Neural cell (in vitro differentiated cells): ENCODE measurements around the gene LIMS2. TPM values are rescaled to one million over a fixed set of nuclear protein-coding genes. Genes with fewer than 3 reads are reported as not detected.

Source experiments
- H2AFZ ChIP-seq: fragments of 200-600, 300-800 bp; sonication (generic), shearing (Covaris generic); 2 replicates; pipeline ENCODE4 v1.6.0; 2014; ENCODE audit warnings: low read depth, mild to moderate bottlenecking, antibody characterized with exemption, low read length, moderate library complexity
- H3F3A ChIP-seq: fragments of 200-600 bp; shearing (Covaris generic); 2 replicates; pipeline ENCODE4 v1.6.1; 2016; ENCODE audit warnings: mild to moderate bottlenecking, moderate library complexity, mixed read lengths, antibody characterized with exemption, low read length; ENCODE audit not compliant: insufficient read depth, poor library complexity, severe bottlenecking
- H3K27ac ChIP-seq: fragments of 200-600, 300-800 bp; sonication (generic), shearing (Covaris generic); 2 replicates; pipeline ENCODE4 v1.5.1; 2014; ENCODE audit warnings: mild to moderate bottlenecking, low read length, moderate library complexity
- H3K27me3 ChIP-seq: fragments of 300-800, 200-600 bp; sonication (generic), shearing (Covaris generic); 2 replicates; pipeline ENCODE4 v1.6.0; 2014; ENCODE audit warnings: mild to moderate bottlenecking, low read depth, low read length, moderate library complexity; ENCODE audit not compliant: insufficient read depth
- H3K36me3 ChIP-seq: fragments of 300-800, 200-600 bp; sonication (generic), shearing (Covaris generic); 2 replicates; pipeline ENCODE4 v1.5.1; 2014; ENCODE audit warnings: mild to moderate bottlenecking, antibody characterized with exemption, low read length, moderate library complexity; ENCODE audit not compliant: insufficient read depth
- H3K4me2 ChIP-seq: fragments of 300-800, 200-600 bp; sonication (generic), shearing (Covaris generic); 2 replicates; pipeline ENCODE4 v1.6.0; 2014; ENCODE audit warnings: mild to moderate bottlenecking, low read length
- H3K4me3 ChIP-seq: fragments of 300-800, 200-600 bp; sonication (generic), shearing (Covaris generic); 2 replicates; pipeline ENCODE4 v1.5.1; 2014; ENCODE audit warnings: mild to moderate bottlenecking, low read length, moderate library complexity
- H3K79me2 ChIP-seq: fragments of 200-600 bp; shearing (Covaris generic); replicated peaks from 2 replicates; pipeline ENCODE4 v1.6.0; 2014; ENCODE audit warnings: mild to moderate bottlenecking, low read length, moderate library complexity; ENCODE audit not compliant: insufficient read depth
- H3K9ac ChIP-seq: fragments of 300-800, 200-600 bp; sonication (generic), shearing (Covaris generic); 2 replicates; pipeline ENCODE4 v1.6.1; 2016; ENCODE audit warnings: mild to moderate bottlenecking, low read length, mixed read lengths
- H3K9me2 ChIP-seq: fragments of 200-600 bp; shearing (Covaris generic); 2 replicates; pipeline ENCODE4 v1.6.1; 2016; ENCODE audit warnings: mild to moderate bottlenecking, low read length, mixed read lengths; ENCODE audit not compliant: insufficient read depth
- H3K9me3 ChIP-seq: fragments of 200-600, 300-800 bp; sonication (generic), shearing (Covaris generic); 2 replicates; pipeline ENCODE4 v1.6.1; 2016; ENCODE audit warnings: mild to moderate bottlenecking, mixed run types, low read length, moderate library complexity, mixed read lengths
- H4K20me1 ChIP-seq: fragments of 200-600 bp; shearing (Covaris generic); 2 replicates; pipeline ENCODE4 v1.6.1; 2016; ENCODE audit warnings: mild to moderate bottlenecking, mixed run types; ENCODE audit not compliant: insufficient read depth
- CTCF ChIP-seq: fragments of 450-650 bp; IDR thresholded peaks from 2 replicates; pipeline ENCODE4 v1.5.1; 2014; ENCODE audit warnings: antibody characterized with exemption, mild to moderate bottlenecking, moderate library complexity; ENCODE audit not compliant: poor library complexity, severe bottlenecking
- EP300 ChIP-seq: fragments of 450-650 bp; conservative IDR thresholded peaks from 2 replicates; pipeline ENCODE4 v1.6.1; 2014; ENCODE audit warnings: antibody characterized with exemption, mild to moderate bottlenecking, moderate library complexity; ENCODE audit not compliant: poor library complexity, severe bottlenecking
- EZH2 ChIP-seq: fragments of 200-600, 300-800 bp; shearing (Covaris generic), sonication (generic); IDR thresholded peaks from 2 replicates; pipeline ENCODE4 v1.6.1; 2014; ENCODE audit warnings: antibody characterized with exemption, low read length, borderline replicate concordance, mild to moderate bottlenecking; ENCODE audit not compliant: insufficient read depth, poor library complexity, severe bottlenecking
- MXI1 ChIP-seq: fragments of 450-650 bp; conservative IDR thresholded peaks from 2 replicates; pipeline ENCODE4 v1.6.1; 2014; ENCODE audit warnings: antibody characterized with exemption, mild to moderate bottlenecking; ENCODE audit not compliant: poor library complexity, severe bottlenecking
- POLR2AphosphoS5 ChIP-seq: IDR thresholded peaks from 2 replicates; pipeline ENCODE4 v1.6.1; 2012
- RAD21 ChIP-seq: fragments of 450-650 bp; conservative IDR thresholded peaks from 2 replicates; pipeline ENCODE4 v1.6.1; 2014; ENCODE audit warnings: antibody characterized with exemption, mild to moderate bottlenecking, moderate library complexity
- REST ChIP-seq: IDR thresholded peaks from 2 replicates; pipeline ENCODE4 v1.6.1; 2012; ENCODE audit warnings: borderline replicate concordance
- SMC3 ChIP-seq: fragments of 450-650 bp; conservative IDR thresholded peaks from 2 replicates; pipeline ENCODE4 v1.6.1; 2014; ENCODE audit warnings: antibody characterized with exemption, mild to moderate bottlenecking, moderate library complexity; ENCODE audit not compliant: poor library complexity
- TAF1 ChIP-seq: IDR thresholded peaks from 2 replicates; pipeline ENCODE4 v1.6.1; 2012; ENCODE audit warnings: low read depth
- polyA plus RNA-seq: library from polyadenylated mRNA; depleted of rRNA; stranded (reverse); fragments of >200 nt; gene quantifications from 2 replicates; pipeline ENCODE4 v1.2.3, GENCODE V29; 2014

LIMS2 gene
- polyA plus RNA-seq, 1 donor from 2014 or later, result not detected

DNA sequence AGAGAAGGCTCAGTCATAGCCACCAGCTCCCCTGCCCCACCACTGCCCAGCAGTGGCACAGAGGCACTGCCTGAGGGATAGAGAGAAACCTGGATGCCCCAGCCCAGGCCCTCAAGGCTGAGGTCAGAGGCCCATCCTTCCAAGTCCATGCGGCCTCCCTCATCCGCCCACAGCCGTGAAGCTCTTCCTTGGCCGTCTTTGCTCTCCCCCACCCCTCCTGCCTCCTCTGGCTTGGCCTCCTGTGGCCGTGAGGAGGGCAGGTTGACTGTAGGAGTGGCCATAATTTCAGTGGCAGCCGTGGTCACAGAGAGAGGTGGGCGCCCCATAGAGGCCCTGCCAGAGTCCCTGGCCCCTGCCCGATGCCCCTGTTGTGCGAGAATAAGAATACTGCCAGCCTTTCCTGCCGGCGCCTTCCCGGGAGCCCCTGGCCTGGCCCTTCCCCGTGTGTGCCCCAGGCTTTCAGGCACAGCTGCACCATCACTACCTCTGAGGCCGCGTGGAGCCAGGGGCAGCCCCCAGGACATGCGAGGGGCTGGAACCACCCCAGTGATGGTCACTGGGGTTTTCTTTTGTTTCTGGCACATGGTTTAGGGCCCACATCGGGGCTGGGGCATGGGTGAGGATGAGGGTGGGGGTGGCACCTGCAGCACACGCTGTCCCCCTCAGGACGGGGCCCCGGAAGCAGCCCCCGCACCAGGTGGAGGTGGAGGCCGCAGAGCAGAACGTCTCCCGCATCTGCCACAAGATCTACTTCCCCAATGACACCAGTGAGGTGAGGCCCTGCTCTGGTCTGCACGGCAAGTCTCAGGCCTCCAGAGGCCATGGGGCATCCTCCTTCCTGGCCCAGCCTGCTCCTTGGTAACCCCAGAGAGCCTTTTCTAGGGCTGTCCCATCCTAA, 42.5 kb downstream of the LIMS2 start:
- no peaks in the 10 kb centered on the region for H3K27me3 ChIP-seq
- TF ChIP-seq RAD21 (no peak), EZH2 (no peak), EP300 (no peak), CTCF (no peak), REST (no peak), MXI1 (no peak), SMC3 (no peak), TAF1 (no peak), POLR2AphosphoS5 (no peak)
- H3F3A ChIP-seq, result no peaks in the 10 kb centered on the region
- no peak overlapping the region for H3K27ac ChIP-seq
- no peak overlapping the region for H3K4me3 ChIP-seq
- no peaks in the 10 kb centered on the region for H3K9me3 ChIP-seq
- H3K36me3 ChIP-seq, result no peaks in the 10 kb centered on the region
- H3K4me2 ChIP-seq, result no peak overlapping the region
- no peaks in the 10 kb centered on the region for H4K20me1 ChIP-seq
- H3K9me2 ChIP-seq, result no peaks in the 10 kb centered on the region
- H3K79me2 ChIP-seq, result no peaks in the 10 kb centered on the region
- no peak overlapping the region for H3K9ac ChIP-seq
- no peak overlapping the region for H2AFZ ChIP-seq

DNA sequence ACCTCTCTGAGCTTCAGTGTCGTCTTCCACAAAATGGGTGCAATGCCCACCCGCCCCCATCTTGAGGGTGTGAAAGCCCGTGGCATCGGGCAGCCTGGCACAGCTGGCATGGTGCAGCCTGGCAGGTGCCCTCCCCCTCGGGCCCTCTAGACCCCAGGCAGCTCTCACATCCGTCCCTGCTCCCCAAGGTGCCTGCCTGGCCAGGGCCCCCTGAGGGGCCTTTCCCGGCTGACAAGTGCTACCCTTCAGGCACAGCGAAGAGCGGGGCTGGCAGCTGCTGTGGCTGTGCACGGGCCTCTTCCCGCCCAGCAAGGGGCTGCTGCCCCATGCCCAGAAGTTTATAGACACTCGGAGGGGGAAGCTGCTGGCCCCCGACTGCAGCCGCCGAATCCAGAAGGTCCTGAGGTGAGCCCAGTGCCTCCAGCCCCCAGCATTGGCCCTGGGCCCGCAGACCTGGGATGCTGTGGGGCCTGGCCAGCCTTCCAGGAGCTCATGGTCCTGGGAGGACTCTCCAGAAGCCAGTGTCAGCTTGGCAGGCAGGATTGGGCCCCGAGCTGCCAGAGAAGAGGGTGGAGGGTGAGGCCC, 43.2 kb downstream of the LIMS2 start:
- Histone ChIP-seq H3F3A (no peaks in the 10 kb centered on the region), H3K9ac (no peak overlapping the region), H3K27me3 (no peaks in the 10 kb centered on the region), H3K9me2 (no peaks in the 10 kb centered on the region), H3K27ac (no peak overlapping the region), H3K4me3 (no peak overlapping the region), H3K4me2 (no peak overlapping the region), H3K36me3 (no peaks in the 10 kb centered on the region), H4K20me1 (no peaks in the 10 kb centered on the region), H3K79me2 (no peaks in the 10 kb centered on the region), H3K9me3 (no peaks in the 10 kb centered on the region), H2AFZ (no peak overlapping the region)
- no peak for TF ChIP-seq EZH2
- no peak for TF ChIP-seq POLR2AphosphoS5
- no peak for TF ChIP-seq REST
- no peak for TF ChIP-seq SMC3
- no peak for TF ChIP-seq CTCF
- no peak for TF ChIP-seq TAF1
- no peak for TF ChIP-seq EP300
- no peak for TF ChIP-seq MXI1
- TF ChIP-seq RAD21, result no peak
